ENCODE data around the gene PRKN.

PRKN gene

DNA sequence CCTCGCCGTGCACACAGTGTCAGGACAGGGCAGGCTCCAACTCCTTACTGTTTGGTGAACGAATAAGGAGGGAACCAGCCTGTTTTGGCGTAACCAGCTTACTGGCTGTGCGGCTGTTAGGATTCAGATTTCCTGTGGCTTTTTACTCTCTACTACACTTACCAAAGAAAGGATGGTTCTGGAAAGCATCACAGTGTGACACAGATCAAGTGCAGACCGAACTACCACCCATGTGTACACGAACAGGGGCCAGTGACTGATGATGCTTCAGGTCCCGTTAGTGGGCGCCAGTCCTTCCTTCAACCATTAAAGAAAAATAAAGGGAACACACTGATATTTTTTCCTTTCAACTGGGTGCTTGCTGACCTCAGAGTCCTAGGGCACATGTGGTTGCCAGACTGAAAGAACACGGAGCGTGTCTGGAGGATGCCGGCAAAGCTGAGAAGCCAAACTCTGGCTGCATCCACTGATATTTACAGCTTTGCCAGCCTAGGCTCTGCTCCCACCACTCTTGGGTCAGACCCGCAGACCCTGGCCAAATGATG lies 1101.4 kb downstream of the PRKN start:
- Histone ChIP-seq H3K9ac (ENCODE audit: low read depth in 1 of 2, low read length in 2 of 2) (no peak overlapping the region), H3K9me3 (ENCODE audit: control insufficient read depth in 1 of 2, low read length in 2 of 2) (peaks cover 0 to 3% of the 10 kb centered on the region in 2 donors), H3K27me3 (ENCODE audit: control insufficient read depth in 1 of 2, insufficient read depth in 2 of 2, low read length in 2 of 2) (no peaks in the 10 kb centered on the region), H3K27ac (ENCODE audit: low read depth, low read length) (no peak overlapping the region), H3K4me3 (ENCODE audit: low read depth in 1 of 2, low read length in 2 of 2) (no peak overlapping the region), H3K4me1 (ENCODE audit: control insufficient read depth in 1 of 2, insufficient read depth in 2 of 2, low read length in 2 of 2) (no peaks in the 10 kb centered on the region), H3K36me3 (ENCODE audit: control insufficient read depth in 1 of 2, insufficient read depth in 2 of 2, low read length in 2 of 2) (no peaks in the 10 kb centered on the region)

DNA sequence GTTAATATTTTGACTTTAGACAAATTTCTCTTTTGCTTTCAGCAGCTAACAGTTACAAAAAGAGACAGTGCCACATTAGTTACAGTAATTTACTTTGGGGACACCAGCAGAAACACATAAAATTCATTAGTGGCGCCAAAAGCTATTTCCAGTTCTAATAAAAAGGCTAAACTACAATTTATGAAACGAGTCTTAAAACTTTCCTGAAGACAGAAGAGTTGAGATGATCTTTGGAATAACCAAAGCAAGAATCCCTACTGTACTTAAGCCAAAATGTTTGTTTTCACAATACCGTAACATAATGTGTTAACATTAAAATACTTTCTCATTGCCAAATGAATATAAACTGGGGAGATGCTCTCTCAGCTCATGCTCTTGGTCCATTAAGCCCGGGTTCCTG lies 1103.5 kb downstream of the PRKN start:
- Histone ChIP-seq H3K36me3 (ENCODE audit: control insufficient read depth in 1 of 2, insufficient read depth in 2 of 2, low read length in 2 of 2) (no peaks in the 10 kb centered on the region), H3K9me3 (ENCODE audit: control insufficient read depth in 1 of 2, low read length in 2 of 2) (peaks cover 0 to 3% of the 10 kb centered on the region in 2 donors), H3K9ac (ENCODE audit: low read depth in 1 of 2, low read length in 2 of 2) (no peak overlapping the region), H3K4me1 (ENCODE audit: control insufficient read depth in 1 of 2, insufficient read depth in 2 of 2, low read length in 2 of 2) (no peaks in the 10 kb centered on the region), H3K27ac (ENCODE audit: low read depth, low read length) (no peak overlapping the region), H3K27me3 (ENCODE audit: control insufficient read depth in 1 of 2, insufficient read depth in 2 of 2, low read length in 2 of 2) (no peaks in the 10 kb centered on the region), H3K4me3 (ENCODE audit: low read depth in 1 of 2, low read length in 2 of 2) (no peak overlapping the region)

DNA sequence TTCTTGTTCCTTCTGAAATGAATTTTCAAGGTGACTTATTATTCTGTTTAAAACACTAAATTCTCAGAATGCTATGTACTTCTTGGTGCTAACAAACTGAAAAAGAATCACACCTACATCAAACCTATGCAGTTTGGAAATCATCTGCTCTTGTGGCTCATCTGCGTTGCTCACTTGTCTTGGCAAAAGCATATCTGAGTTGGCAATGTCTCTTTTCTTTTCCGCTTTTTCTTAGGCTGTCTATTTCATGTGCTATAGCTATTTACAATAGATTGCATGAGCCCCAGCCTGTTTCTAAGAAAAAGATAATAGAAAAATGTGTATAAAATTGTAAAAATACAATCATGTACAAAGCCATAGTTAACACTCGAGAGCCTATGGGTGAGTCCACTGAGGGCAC lies 1104.8 kb downstream of the PRKN start:
- no peak overlapping the region for H3K9ac ChIP-seq (ENCODE audit: low read depth in 1 of 2, low read length in 2 of 2)
- peaks cover 0 to 3% of the 10 kb centered on the region in 2 donors for H3K9me3 ChIP-seq (ENCODE audit: control insufficient read depth in 1 of 2, low read length in 2 of 2)
- no peak overlapping the region for H3K27ac ChIP-seq (ENCODE audit: low read depth, low read length)
- no peak overlapping the region for H3K4me3 ChIP-seq (ENCODE audit: low read depth in 1 of 2, low read length in 2 of 2)
- no peaks in the 10 kb centered on the region for H3K27me3 ChIP-seq (ENCODE audit: control insufficient read depth in 1 of 2, insufficient read depth in 2 of 2, low read length in 2 of 2)
- H3K36me3 ChIP-seq (ENCODE audit: control insufficient read depth in 1 of 2, insufficient read depth in 2 of 2, low read length in 2 of 2), result no peaks in the 10 kb centered on the region
- H3K4me1 ChIP-seq (ENCODE audit: control insufficient read depth in 1 of 2, insufficient read depth in 2 of 2, low read length in 2 of 2), result no peaks in the 10 kb centered on the region

DNA sequence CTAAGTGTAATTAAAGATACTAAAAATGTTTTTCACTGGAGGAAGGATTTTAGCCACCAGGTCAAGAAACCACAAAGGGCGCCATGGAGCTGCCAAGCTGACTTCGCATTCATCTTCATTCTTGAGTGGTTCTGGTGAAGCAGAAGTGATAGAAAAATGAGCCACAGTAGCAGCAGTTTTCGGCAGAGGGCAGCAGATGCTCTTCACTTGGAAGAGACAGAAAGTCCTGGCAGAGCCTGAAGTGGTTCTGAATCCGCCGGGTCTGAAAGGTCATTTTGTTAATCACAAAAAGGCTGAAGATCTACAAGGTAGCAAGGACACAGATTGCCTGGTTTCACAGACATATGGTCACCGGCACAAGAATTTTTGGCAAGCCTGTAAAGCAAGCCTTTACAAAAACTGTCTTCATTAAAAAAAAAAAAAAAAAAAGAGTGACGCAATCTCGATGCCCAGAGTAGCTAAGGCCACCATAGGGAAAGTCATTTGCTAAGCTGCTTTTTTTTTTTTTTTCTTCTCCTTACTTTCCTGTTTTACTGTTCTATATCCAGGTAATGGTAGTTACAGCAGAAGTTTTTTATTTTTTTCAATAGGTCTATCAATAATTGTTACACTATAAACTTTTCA lies 1108.6 kb downstream of the PRKN start:
- no peaks in the 10 kb centered on the region for H3K4me1 ChIP-seq (ENCODE audit: control insufficient read depth in 1 of 2, insufficient read depth in 2 of 2, low read length in 2 of 2)
- no peaks in the 10 kb centered on the region for H3K27me3 ChIP-seq (ENCODE audit: control insufficient read depth in 1 of 2, insufficient read depth in 2 of 2, low read length in 2 of 2)
- H3K27ac ChIP-seq (ENCODE audit: low read depth, low read length), result no peak overlapping the region
- no peaks in the 10 kb centered on the region for H3K9me3 ChIP-seq (ENCODE audit: control insufficient read depth in 1 of 2, low read length in 2 of 2)
- no peak overlapping the region for H3K4me3 ChIP-seq (ENCODE audit: low read depth in 1 of 2, low read length in 2 of 2)
- no peaks in the 10 kb centered on the region for H3K36me3 ChIP-seq (ENCODE audit: control insufficient read depth in 1 of 2, insufficient read depth in 2 of 2, low read length in 2 of 2)
- H3K9ac ChIP-seq (ENCODE audit: low read depth in 1 of 2, low read length in 2 of 2), result no peak overlapping the region

DNA sequence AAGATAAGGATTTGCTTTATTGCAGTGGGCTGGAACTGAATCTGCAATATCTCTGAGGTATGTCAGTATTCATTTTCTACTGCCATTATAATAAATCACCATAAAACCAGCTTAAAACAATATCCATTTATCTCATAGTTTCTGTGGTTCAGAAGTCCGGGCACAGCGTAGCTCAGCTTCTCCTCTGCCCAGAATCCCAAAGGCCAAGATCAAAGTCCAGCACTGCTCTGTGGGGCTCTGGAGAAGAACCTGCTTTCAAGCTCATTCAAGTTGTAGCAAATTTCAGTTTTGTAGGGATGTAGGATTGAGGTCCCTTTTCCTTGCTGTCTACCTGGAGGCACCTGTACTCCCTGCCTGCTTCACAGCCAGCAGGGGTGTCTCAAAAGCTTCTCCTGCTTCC lies 1113.9 kb downstream of the PRKN start:
- Histone ChIP-seq H3K9me3 (ENCODE audit: control insufficient read depth in 1 of 2, low read length in 2 of 2) (no peaks in the 10 kb centered on the region), H3K27ac (ENCODE audit: low read depth, low read length) (no peak overlapping the region), H3K9ac (ENCODE audit: low read depth in 1 of 2, low read length in 2 of 2) (no peak overlapping the region), H3K4me1 (ENCODE audit: control insufficient read depth in 1 of 2, insufficient read depth in 2 of 2, low read length in 2 of 2) (no peaks in the 10 kb centered on the region), H3K4me3 (ENCODE audit: low read depth in 1 of 2, low read length in 2 of 2) (no peak overlapping the region), H3K27me3 (ENCODE audit: control insufficient read depth in 1 of 2, insufficient read depth in 2 of 2, low read length in 2 of 2) (no peaks in the 10 kb centered on the region), H3K36me3 (ENCODE audit: control insufficient read depth in 1 of 2, insufficient read depth in 2 of 2, low read length in 2 of 2) (no peaks in the 10 kb centered on the region)

DNA sequence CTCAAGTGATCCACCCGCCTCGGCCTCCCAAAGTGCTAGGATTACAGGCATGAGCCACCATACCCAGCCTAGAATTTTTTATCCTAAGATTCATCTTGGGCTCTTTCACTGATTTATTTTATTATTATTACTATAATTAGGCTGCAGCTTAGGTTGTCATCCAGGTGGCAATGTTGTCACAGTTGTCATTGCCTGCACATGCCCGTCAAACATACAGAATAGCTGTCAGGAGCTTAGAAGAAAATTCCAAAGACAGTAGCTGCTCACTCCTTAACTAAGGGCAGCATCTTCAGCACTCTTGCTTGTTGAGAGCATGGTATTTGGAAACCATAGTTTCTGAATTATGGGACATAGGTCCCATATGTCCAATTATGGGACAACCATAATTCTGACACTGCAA lies 1118.8 kb downstream of the PRKN start:
- H3K27ac ChIP-seq (ENCODE audit: low read depth, low read length), result no peak overlapping the region
- H3K9me3 ChIP-seq (ENCODE audit: control insufficient read depth in 1 of 2, low read length in 2 of 2), result no peaks in the 10 kb centered on the region
- H3K27me3 ChIP-seq (ENCODE audit: control insufficient read depth in 1 of 2, insufficient read depth in 2 of 2, low read length in 2 of 2), result no peaks in the 10 kb centered on the region
- no peak overlapping the region for H3K9ac ChIP-seq (ENCODE audit: low read depth in 1 of 2, low read length in 2 of 2)
- H3K36me3 ChIP-seq (ENCODE audit: control insufficient read depth in 1 of 2, insufficient read depth in 2 of 2, low read length in 2 of 2), result no peaks in the 10 kb centered on the region
- no peaks in the 10 kb centered on the region for H3K4me1 ChIP-seq (ENCODE audit: control insufficient read depth in 1 of 2, insufficient read depth in 2 of 2, low read length in 2 of 2)
- H3K4me3 ChIP-seq (ENCODE audit: low read depth in 1 of 2, low read length in 2 of 2), result no peak overlapping the region

DNA sequence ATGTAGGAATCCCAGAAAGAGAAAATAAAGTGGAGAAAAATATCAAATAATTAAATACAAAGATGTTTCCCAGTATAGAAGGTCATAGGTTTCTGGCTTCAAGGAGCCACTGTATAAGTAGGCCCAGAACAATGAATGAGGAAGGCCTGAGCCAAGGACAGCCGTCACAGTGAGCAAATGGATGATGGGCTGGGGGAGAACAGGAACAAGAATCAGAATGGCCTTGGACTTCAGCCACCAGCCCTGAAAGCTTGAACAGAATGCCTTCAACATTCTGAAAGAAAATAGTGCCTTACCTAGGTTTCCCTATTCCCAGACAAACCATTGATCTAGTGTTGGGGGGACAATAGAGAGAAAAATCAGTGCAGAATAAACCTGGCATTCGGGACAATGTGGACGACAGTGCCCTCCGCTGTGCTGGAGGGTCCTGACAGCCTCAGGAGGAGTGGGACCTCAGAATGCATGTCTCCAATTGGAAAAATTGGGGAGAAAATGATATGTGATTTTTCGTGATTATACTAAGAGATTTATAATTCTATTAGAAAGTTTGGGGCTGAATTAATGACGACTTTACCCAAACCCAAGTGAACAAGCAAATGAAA lies 1119.8 kb downstream of the PRKN start:
- H3K9me3 ChIP-seq (ENCODE audit: control insufficient read depth in 1 of 2, low read length in 2 of 2), result no peaks in the 10 kb centered on the region
- H3K36me3 ChIP-seq (ENCODE audit: control insufficient read depth in 1 of 2, insufficient read depth in 2 of 2, low read length in 2 of 2), result no peaks in the 10 kb centered on the region
- H3K27me3 ChIP-seq (ENCODE audit: control insufficient read depth in 1 of 2, insufficient read depth in 2 of 2, low read length in 2 of 2), result no peaks in the 10 kb centered on the region
- no peak overlapping the region for H3K27ac ChIP-seq (ENCODE audit: low read depth, low read length)
- no peak overlapping the region for H3K4me3 ChIP-seq (ENCODE audit: low read depth in 1 of 2, low read length in 2 of 2)
- no peak overlapping the region for H3K9ac ChIP-seq (ENCODE audit: low read depth in 1 of 2, low read length in 2 of 2)
- no peaks in the 10 kb centered on the region for H3K4me1 ChIP-seq (ENCODE audit: control insufficient read depth in 1 of 2, insufficient read depth in 2 of 2, low read length in 2 of 2)

DNA sequence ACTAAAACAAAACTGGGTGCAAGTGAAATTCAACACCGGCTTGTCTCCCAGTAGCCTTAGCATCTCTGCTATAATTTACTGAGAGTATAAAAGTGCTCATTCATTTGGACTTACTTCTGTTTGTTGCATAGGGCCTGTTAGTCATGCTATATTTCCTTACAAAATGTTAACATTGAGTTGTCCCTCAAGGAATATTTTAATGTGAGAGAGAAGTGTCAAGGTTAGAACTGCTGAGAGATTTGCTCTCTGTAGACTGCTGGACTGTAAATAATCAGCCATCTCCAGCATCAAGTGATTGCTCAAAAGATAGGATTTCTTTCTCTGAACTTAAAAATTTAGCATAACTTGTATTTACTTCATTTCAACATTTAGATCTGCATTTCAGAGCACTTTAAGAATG lies 1125.2 kb downstream of the PRKN start:
- no peaks in the 10 kb centered on the region for H3K9me3 ChIP-seq (ENCODE audit: control insufficient read depth in 1 of 2, low read length in 2 of 2)
- no peak overlapping the region for H3K27ac ChIP-seq (ENCODE audit: low read depth, low read length)
- H3K4me1 ChIP-seq (ENCODE audit: control insufficient read depth in 1 of 2, insufficient read depth in 2 of 2, low read length in 2 of 2), result no peaks in the 10 kb centered on the region
- H3K4me3 ChIP-seq (ENCODE audit: low read depth in 1 of 2, low read length in 2 of 2), result no peak overlapping the region
- no peak overlapping the region for H3K9ac ChIP-seq (ENCODE audit: low read depth in 1 of 2, low read length in 2 of 2)
- no peaks in the 10 kb centered on the region for H3K36me3 ChIP-seq (ENCODE audit: control insufficient read depth in 1 of 2, insufficient read depth in 2 of 2, low read length in 2 of 2)
- H3K27me3 ChIP-seq (ENCODE audit: control insufficient read depth in 1 of 2, insufficient read depth in 2 of 2, low read length in 2 of 2), result no peaks in the 10 kb centered on the region

DNA sequence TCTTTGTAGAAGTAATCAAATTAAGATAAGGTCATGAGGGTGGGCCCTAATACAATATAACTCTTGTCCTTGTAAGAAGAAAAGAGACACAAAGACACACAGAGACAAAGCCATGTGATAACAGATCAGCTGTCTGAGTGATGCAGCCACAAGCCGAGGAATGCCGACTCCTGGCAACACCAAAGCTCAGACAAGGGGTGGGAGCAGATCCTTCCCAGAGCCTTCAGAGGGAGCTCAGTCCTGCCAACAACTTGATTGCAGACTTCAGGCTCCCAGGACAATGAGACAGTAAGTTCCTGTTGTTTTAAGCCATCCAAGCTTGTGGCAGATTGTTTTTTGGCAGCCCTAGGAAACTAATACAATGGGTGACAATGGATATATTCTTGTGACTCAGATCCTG lies 1128.7 kb downstream of the PRKN start:
- Histone ChIP-seq H3K27ac (ENCODE audit: low read depth, low read length) (no peak overlapping the region), H3K9ac (ENCODE audit: low read depth in 1 of 2, low read length in 2 of 2) (no peak overlapping the region), H3K27me3 (ENCODE audit: control insufficient read depth in 1 of 2, insufficient read depth in 2 of 2, low read length in 2 of 2) (no peaks in the 10 kb centered on the region), H3K4me1 (ENCODE audit: control insufficient read depth in 1 of 2, insufficient read depth in 2 of 2, low read length in 2 of 2) (no peaks in the 10 kb centered on the region), H3K4me3 (ENCODE audit: low read depth in 1 of 2, low read length in 2 of 2) (no peak overlapping the region), H3K9me3 (ENCODE audit: control insufficient read depth in 1 of 2, low read length in 2 of 2) (no peaks in the 10 kb centered on the region), H3K36me3 (ENCODE audit: control insufficient read depth in 1 of 2, insufficient read depth in 2 of 2, low read length in 2 of 2) (no peaks in the 10 kb centered on the region)

DNA sequence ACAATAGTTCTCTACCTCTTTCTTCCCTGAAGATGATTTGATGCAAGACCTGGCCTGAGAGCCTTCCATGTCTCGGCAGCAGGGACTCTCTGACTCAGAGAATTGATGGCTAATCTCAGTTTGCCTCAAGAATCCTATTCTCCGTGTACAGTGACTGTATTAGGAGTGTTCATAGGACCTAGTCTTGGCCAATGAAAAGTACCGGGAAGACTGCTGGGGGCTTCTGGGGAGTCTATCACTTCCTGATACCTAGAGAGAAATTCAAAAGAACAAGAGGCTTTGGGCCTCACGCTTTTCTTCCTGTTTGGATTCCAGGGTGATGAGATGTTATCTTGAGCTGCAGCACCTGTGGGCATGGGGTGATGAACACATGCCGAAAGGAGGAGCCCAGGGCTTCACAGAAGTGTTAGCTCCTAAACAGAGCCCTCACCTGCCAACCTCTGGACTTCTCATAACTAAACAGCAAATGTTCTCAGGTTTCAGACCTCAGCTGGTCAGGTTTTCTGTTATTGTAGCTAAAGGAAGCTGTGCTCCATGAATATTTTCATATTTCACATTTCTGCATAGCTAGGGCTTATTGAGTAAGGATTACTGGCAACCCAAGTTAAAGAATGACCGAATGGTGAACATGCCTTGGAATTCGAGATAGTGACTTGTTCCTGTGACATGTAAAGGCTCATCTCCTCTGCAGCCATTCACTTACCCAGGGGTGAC lies 1130.6 kb downstream of the PRKN start:
- Histone ChIP-seq H3K4me3 (ENCODE audit: low read depth in 1 of 2, low read length in 2 of 2) (no peak overlapping the region), H3K27me3 (ENCODE audit: control insufficient read depth in 1 of 2, insufficient read depth in 2 of 2, low read length in 2 of 2) (no peaks in the 10 kb centered on the region), H3K9ac (ENCODE audit: low read depth in 1 of 2, low read length in 2 of 2) (no peak overlapping the region), H3K4me1 (ENCODE audit: control insufficient read depth in 1 of 2, insufficient read depth in 2 of 2, low read length in 2 of 2) (no peaks in the 10 kb centered on the region), H3K36me3 (ENCODE audit: control insufficient read depth in 1 of 2, insufficient read depth in 2 of 2, low read length in 2 of 2) (no peaks in the 10 kb centered on the region), H3K9me3 (ENCODE audit: control insufficient read depth in 1 of 2, low read length in 2 of 2) (no peaks in the 10 kb centered on the region), H3K27ac (ENCODE audit: low read depth, low read length) (no peak overlapping the region)
